ENCODE measurements around the gene TRUB2.

The TRUB2 gene

DNA sequence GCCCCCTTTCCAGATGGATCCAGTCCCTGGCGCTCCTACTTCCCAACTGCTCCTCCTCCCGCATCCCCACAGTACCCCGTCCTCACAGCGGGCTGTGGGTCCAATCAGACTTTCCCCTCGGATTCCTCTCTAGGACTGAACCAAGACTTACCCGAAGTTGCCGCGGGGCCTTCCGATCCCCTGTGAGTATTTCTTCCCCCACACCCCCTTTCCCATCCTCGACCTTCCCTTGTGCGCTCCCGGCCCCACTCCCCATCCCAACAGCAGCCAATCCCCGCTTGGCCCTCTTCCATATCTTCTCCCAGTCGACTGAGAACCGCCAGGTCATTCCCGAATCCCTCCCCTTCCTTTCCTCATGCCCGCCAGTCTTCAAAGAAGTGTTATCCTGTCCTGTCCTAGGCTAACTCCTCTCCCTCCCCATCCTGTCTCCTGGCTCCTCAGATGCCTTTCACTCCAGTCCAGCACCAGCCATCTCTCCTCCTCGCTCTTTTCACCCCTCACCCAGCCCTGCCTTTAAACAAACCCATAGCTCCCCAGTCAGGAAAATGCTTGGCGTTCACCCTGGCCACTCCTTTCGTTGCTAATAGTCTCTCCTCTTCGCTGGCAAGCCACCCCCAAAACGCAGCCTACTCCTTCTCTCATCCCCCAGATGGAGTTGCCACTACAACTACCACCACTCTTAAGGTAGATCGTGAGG, 45.5 kb downstream of the TRUB2 start:
- TF ChIP-seq, protein P1, sequence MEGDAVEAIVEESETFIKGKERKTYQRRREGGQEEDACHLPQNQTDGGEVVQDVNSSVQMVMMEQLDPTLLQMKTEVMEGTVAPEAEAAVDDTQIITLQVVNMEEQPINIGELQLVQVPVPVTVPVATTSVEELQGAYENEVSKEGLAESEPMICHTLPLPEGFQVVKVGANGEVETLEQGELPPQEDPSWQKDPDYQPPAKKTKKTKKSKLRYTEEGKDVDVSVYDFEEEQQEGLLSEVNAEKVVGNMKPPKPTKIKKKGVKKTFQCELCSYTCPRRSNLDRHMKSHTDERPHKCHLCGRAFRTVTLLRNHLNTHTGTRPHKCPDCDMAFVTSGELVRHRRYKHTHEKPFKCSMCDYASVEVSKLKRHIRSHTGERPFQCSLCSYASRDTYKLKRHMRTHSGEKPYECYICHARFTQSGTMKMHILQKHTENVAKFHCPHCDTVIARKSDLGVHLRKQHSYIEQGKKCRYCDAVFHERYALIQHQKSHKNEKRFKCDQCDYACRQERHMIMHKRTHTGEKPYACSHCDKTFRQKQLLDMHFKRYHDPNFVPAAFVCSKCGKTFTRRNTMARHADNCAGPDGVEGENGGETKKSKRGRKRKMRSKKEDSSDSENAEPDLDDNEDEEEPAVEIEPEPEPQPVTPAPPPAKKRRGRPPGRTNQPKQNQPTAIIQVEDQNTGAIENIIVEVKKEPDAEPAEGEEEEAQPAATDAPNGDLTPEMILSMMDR (conservative IDR thresholded peaks at IDR 0.05; ENCODE audit: low read depth, low read length), result no peak
- H3K4me3 ChIP-seq (ENCODE audit: low read length), result peak overlapping the region; percentile 90
- no peak for DNase-seq (ENCODE audit: low read depth)

DNA sequence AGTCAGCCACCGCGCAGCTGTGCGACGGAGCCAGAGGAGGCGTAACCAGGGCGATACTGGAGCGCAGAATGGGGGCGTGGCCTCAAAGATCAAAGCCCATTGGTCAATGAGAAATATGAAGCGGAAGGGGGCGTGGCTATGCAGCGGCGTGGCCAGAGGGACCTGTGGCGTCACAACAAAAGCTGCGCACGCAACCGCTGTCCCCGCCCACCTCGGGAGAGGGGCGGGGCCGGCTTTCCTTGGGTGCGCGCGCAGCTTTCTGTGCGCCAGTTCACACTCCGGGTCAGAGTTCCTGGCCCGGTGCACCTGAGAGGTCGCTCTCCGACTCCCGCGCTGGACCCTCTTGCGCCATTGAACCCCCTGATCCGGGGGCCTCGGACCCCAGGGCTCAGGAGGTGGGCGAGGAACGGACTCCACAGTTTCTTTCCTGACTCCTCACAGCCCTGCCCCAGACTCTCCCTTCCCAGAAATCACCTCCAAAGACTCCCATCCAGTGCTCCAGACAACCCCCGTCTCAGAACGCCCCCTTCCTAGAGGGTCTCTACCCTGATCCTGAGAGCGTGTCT, 46.2 kb downstream of the TRUB2 start, which contains the start of gene SWI5:
SWI5 (plus strand) TSS at position 269 of the 566 bp plus-strand sequence.
- H3K4me3 ChIP-seq (ENCODE audit: low read length), result peak within 1 kb of the TSS; percentile 94
- DNase-seq (ENCODE audit: low read depth), result peak; percentile 92
- TF ChIP-seq, protein P1 (conservative IDR thresholded peaks at IDR 0.05; ENCODE audit: low read depth, low read length), result no peak

DNA sequence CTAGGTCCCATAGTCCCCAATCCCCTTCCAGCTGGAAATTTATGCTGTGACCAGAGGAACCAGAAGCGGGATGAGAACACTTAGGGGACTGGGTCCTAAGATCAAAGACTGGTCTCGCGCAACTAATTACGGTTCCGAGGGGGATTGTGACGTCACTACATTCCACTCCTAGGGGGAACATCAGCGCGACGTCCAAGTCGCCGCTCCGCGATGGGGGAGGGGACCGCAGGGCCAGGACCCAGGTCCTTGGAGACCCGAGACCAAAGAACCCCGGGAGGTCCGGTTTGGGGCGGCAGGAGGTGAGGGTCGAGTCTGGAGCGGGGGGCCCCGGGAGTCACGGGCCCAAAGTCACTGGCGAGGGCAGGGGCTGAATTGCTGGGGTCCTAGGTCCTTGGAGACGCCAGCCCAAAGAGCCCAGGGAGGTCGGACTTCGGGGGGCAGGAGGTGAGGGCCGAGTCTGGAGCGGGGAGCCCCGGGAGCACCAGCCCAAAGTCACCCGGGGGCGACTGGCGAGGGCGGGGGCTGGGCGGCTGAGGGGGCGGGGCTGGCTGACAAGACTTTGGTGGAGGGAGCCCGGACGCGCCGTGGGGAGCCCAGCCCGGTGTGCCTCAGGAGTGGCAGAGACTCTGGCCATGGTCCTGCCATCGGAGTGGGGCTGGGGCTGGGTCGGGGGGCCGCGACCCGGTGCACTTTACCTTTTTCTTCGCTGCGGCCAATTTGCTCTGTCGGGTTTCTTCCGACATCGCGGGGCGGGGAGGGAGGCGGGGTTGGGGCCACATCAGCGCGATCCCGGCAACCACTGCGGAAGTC, 46.8 kb downstream of the TRUB2 start, which contains the start of gene GOLGA2:
GOLGA2 (minus strand) TSS at position 810 of the 810 bp plus-strand sequence; CDS start at position 779, 31 bp downstream.
- TF ChIP-seq, protein P1 (conservative IDR thresholded peaks at IDR 0.05; ENCODE audit: low read depth, low read length), result no peak
- H3K4me3 ChIP-seq (ENCODE audit: low read length), result peak within 1 kb of the TSS; percentile 94
- DNase-seq (ENCODE audit: low read depth), result no peak

DNA sequence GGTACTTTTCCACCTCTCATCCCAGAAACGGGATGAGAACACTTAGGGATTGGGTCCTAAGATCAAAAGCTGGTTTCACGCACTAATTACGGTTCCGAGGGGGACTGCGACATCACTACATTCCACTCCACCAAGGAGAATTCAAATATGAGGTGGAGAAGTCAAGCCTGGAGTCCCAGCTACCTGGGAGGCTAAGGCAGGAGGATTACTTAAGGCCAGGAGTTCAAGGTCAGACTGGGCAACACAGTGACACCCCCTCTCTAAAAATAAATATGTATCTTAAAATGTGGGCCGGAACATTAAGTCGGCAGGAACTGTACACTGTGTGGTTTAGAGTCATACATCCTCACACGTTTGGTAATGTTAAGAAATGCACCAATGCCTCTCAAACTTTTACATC, 48.0 kb downstream of the TRUB2 start:
- DNase-seq (ENCODE audit: low read depth), result no peak
- no peak overlapping the region for H3K4me3 ChIP-seq (ENCODE audit: low read length)
- TF ChIP-seq, protein P1 (conservative IDR thresholded peaks at IDR 0.05; ENCODE audit: low read depth, low read length), result no peak

DNA sequence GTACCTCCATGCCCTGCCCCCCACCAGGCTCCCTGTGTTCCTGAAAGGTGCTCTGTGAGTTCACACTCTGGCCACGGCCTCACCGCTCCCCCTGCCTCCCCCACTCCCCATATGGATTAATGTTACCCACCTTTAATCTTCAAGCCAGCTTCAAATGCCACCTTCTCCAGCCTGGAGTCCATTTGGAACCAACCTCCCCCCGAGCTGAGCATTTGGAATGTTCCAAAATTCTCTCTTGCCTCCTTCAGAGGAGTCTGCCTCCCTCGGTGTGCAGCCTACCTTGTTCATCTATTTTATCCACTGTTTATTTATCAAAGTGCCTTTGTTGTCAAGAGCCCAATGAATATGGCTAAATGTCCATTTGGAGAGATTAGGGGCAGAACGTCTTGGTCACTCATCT, 50.7 kb downstream of the TRUB2 start:
- no peak overlapping the region for H3K4me3 ChIP-seq (ENCODE audit: low read length)
- DNase-seq (ENCODE audit: low read depth), result no peak
- TF ChIP-seq, protein P1 (conservative IDR thresholded peaks at IDR 0.05; ENCODE audit: low read depth, low read length), result no peak

DNA sequence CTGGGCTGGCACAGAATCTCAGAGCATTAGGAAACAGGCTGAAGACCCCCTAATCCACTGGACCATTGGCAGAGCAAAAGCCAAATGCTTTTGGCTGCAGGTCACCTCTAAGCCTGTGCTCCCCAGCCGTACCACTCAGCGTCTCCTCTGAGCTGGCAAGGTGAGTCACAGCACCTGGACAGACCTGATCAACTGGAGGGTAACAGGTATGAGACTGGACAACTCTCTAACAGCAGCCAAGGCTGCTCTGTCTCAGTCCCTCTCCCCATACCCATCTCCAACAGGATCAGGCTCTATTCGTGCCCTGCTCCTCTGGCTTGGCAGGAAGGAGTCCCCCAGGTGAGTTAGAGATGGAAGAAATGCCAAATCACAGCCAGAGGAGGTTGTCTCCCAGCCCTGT, 51.1 kb downstream of the TRUB2 start:
- TF ChIP-seq, protein P1 (conservative IDR thresholded peaks at IDR 0.05; ENCODE audit: low read depth, low read length), result no peak
- no peak overlapping the region for H3K4me3 ChIP-seq (ENCODE audit: low read length)
- no peak for DNase-seq (ENCODE audit: low read depth)

Measured in retinal pigment epithelial cell (primary cell).